Posterior vena cava (tissue), 2 donors: ENCODE measurements around the gene SPRY4. TPM values are rescaled to one million over a fixed set of nuclear protein-coding genes. Genes with fewer than 3 reads are reported as not detected.

ENCODE experiments used
- DNase-seq: peaks from one replicate; pipeline ENCODE4 v3.0.0-alpha.2; 2020; ENCODE audit warnings: low spot score
- intact Hi-C, 2 donors: fragments of 100-400 bp; cut with DNase I; formaldehyde crosslinking; loops; one replicate each; pipeline versions ENCODE4 v1.14.1 to v1.14.2; 2022 to 2023
- total RNA-seq, 2 donors: library from RNA; stranded (reverse); fragmentation: NEBNext Ultra II Directional; extraction: Animal tissue kit (Norgen Biotek cat#: 25700); gene quantifications; one replicate each; pipeline ENCODE4 v1.2.1, GENCODE V29; 2021
- donor health status: DM: yes; HTN: yes; CAD: no.
- donor health status: DM: yes; HTN: yes; CAD: no.

The SPRY4 gene
- total RNA-seq, 2 donors from 2014 or later: 12.5 to 20.7 TPM

- intact Hi-C loops: no loop called here
- no peak for DNase-seq
Observed at GRCh38 chr5:142319105-142319504, 5.7 kb downstream of the SPRY4 start.

- no peak for DNase-seq
- intact Hi-C loops: no loop called here
Observed at GRCh38 chr5:142317753-142318152, 7.1 kb downstream of the SPRY4 start.

- intact Hi-C loops: no loop called here
- DNase-seq: no peak
Observed at GRCh38 chr5:142317173-142317572, 7.6 kb downstream of the SPRY4 start.

- DNase-seq: no peak
- intact Hi-C loops: no loop called here
Observed at GRCh38 chr5:142316681-142317080, 8.1 kb downstream of the SPRY4 start.

DNA sequence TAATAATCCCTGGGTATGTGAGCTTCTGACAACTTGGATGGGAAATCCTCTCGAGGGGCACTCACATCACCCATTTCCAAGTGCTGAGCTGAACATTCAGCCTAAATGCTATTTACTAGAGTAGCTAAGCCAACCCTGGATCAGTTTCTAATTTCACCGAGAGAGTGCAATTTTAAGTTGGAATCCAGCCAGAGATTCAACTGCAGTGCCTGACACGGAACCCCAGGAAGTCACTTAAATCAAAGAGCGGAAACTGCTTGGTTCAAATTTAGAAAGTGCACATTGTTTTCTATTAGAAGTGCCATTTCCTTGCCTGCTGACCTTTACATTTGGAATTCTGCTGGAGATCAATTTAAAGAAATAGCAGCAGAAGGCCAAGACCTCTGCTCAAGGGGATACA lies 8.8 kb downstream of the SPRY4 start:
- intact Hi-C loops: no loop called here

DNA sequence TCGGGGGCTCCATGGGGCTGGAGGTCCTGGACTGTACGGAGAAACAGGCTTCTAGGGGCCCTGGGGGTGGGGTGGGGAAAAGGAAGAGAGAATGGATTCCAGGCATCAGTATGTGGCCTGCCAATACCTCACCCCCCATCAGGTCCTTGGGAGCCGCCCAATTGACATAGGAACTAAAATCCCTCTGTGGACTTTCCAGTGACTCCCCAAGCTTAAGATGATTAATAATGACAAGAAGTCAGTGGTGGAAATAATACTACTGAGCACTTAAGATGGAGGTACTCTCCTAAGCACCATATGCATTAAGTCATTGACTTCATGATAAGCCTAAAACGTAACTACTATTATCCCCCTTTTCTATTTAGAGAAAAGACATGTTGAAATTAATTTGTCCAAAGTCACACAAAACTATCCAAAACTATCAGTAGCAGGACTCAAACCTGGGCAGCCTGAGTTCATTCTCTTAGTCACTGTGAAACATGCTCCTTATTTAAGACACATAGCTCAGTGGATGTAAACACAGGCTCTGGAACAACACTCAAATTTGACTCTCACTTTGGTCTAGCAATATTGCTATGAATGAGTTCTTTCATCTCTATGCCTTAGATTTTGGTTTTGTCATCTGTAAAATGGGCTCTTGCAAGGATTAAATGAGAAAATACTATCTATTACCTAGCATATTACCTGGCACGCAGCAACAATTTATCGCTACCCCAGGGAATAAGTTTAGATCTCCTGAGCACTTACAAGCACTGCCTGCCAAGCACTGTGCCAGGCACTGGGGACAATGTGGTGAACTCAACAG lies 9.5 kb downstream of the SPRY4 start:
- intact Hi-C loops: no loop called here
- DNase-seq: no peak

More for the DNA sequence above, 8.8 kb downstream of the SPRY4 start:
- DNase-seq: no peak

- intact Hi-C loops: no loop called here
Observed at GRCh38 chr5:142314606-142315005, 10.2 kb downstream of the SPRY4 start.

DNA sequence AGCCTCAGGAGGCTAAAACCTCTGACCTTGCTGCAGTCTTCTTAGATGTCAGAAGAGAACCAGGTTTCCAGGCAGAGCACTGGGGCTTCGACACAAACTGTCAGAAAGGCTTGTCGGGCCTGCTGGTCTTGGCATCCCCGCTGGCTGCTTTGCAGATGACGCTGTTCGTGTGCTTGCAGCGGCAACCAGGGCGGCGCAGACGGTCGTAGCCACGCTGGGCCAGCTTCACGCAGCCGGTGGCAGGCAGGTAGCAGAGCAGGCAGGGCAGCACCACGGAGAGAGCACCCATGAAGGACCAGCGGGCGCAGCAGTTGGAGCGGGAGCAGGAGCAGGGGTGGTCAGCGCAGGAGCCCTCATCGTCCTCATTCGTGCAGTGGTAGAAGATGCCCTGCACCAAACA lies 10.7 kb downstream of the SPRY4 start:
- no peak for DNase-seq
- intact Hi-C loops: no loop called here

More at GRCh38 chr5:142314606-142315005, 10.2 kb downstream of the SPRY4 start:
- no peak for DNase-seq

DNA sequence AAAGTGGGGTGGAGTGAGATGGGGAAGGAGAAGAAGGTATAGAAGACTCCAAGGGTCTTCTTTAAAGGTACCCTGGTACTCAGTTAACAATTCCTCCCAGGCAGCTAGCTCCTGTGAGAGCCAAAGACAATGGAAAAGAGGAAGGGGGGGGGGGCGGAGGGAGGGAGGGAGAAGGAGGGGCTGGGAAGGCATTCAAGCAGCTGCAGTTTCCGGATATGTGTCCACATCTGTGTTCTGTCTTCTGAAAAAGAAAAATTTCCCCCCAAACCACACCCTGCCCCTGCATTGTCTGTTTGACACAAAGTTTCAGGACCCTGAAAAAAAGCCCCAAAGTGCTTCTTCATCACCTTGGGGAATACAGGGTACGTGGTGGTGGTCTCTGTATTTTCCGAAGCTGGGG lies 11.1 kb downstream of the SPRY4 start:
- no peak for DNase-seq
- intact Hi-C loops: no loop called here

- no peak for DNase-seq
- intact Hi-C loops: no loop called here
Observed at GRCh38 chr5:142313275-142313674, 11.5 kb downstream of the SPRY4 start.

DNA sequence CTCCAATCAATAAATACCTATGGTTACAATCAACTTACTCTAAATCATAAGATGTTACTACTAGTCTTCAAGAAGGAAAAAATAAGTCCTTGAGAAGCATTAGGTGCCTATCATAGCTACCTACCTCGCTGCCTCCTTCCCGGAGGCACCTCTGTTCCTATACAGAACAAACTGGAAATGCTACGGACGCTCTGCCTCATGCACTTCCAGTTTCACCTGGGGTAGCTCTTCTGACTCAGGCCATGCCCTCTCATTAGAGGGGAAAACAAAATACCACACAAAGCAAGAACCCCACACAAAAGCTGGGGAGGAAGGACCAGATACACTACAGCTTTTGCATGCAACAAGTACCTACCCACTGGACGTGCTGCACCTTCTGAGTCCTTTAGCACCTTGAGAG lies 12.4 kb downstream of the SPRY4 start:
- DNase-seq: no peak
- intact Hi-C loops: no loop called here

DNA sequence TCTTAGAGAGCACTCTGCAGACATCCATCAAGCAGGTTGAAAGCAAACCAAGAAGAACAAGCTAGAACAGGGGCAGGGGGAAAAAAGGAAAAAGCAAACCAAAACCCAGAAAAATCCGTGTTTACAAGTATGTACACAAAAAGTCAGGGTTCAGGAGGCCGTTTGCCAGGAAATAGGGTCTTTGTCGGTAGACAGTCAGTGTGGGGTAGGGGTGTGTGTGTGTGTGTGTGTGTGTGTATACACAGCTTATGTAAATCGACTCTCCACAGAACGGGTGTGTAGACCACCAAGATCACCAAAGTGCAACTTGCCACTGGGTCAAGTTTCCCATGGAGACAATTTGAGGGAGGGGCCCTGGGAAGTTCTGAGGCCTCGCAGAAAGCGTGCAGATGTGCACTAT lies 13.1 kb downstream of the SPRY4 start:
- intact Hi-C loops: no loop called here
- no peak for DNase-seq

DNA sequence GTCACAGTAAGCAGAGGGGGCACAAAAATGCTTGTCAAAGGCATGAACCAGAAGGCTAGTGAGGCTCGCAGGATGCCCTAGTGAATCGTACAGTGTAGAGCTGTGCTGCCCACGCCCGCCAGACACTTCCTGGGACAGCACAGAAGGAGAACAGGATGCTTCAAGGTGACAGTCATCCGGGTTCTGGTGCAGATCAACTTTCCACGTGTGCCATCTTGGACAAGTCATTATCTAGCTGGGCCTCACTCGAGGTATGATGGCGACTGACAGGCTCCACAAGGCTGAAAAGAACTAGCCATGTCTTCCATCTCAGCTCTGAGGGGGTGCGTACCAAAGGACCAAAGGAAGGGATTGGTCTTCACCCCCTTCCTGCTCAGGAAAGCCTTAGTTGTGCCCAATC lies 14.0 kb downstream of the SPRY4 start:
- DNase-seq: no peak
- intact Hi-C loops: no loop called here

- intact Hi-C loops: no loop called here
- no peak for DNase-seq
Observed at GRCh38 chr5:142309747-142310318, 15.0 kb downstream of the SPRY4 start.

- no peak for DNase-seq
- intact Hi-C loops: no loop called here
Observed at GRCh38 chr5:142308358-142308757, 16.5 kb downstream of the SPRY4 start.

GRCh38 chr5:142307146-142307890 lies 17.5 kb downstream of the SPRY4 start:
- DNase-seq: no peak

DNA sequence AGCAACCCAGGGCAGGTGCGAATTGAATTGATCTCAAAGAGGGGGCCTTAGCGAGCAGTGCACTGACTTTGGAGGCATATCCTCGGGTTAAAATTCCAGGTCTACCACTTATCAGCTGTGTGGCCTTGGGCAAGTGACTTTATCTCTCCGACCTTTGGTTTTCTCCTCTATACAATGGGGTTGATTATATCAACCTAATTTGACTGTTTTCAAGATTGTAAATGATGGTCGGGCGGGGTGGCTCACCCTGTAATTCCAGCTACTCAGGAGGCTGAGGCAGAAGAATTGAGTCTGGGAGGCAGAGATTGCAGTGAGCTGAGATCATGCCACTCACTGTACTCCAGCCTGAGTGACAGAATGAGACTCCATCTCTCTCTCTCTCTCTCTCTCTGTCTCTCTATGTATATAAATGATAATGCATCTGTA lies 18.7 kb downstream of the SPRY4 start:
- no peak for DNase-seq
- intact Hi-C loops: no loop called here

More at GRCh38 chr5:142307146-142307890, 17.5 kb downstream of the SPRY4 start:
- intact Hi-C loops: no loop called here

GRCh38 chr5:142305211-142305610 lies 19.6 kb downstream of the SPRY4 start:
- intact Hi-C loops: no loop called here
- no peak for DNase-seq

DNA sequence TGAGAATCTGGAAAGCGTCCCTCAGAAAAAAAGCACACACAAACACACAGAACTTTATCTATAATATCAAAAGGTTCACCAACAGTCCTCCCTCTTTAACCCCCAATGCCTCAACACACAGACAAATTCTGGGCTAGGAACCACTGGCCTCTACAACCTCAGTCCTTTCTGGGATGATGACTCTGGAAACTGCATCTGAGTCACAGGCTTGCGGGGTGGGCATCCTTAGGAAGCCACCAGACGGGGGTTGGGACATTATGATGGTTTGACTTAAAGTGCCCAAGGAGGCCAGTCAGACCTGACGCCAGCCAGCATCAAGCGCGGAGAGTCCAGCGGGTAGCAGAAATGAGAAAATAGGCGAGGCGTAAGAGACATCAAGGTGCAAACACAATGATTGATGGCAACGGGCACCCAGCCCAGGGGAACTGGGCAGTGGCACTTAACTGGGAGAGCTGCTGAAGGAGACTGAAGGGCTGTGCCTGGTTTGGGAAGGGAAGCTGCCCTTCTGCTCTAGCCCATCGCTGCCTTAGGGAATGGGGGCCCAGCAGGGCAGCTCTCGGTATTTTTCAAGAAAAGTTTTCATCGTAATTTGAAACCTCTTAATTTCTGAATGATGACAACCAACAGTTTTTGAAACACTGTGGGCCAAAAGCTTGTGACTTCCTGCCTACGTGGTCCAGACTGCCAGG lies 20.7 kb downstream of the SPRY4 start:
- intact Hi-C loops: no loop called here
- no peak for DNase-seq

GRCh38 chr5:142303565-142303964 lies 21.3 kb downstream of the SPRY4 start:
- intact Hi-C loops: no loop called here
- DNase-seq: no peak
